T-cell (primary cell): Measurements from ENCODE around the gene AGBL3. TPM values are rescaled to one million over a fixed set of nuclear protein-coding genes. Genes with fewer than 3 reads are reported as not detected.
"Not testable (repeated sequence)": the region's sequence is repeated elsewhere in the genome, so short reads cannot be mapped to it uniquely, and the experiment has no call there.

ENCODE experiments used
- ATAC-seq, 4 experiments: fragments of 200-7000 bp in 3 of 4; fragments of 150-1000 bp in 1 of 4; cut with Tn5 transposase; replicated peaks in 1 of 4; 1 replicate in 3 of 4; 2 replicates in 1 of 4; pipeline ENCODE4 v1.10.0; 2021; ENCODE audit warnings: moderate library complexity in 3 of 4, mild to moderate bottlenecking in 2 of 4, moderate number of reproducible peaks in 1 of 4
- CTCF ChIA-PET, 2 donors: fragments of 300-600 bp; sonication (Branson Sonifier 250); formaldehyde crosslinking; loops; one replicate each; lab custom pipeline; 2022; ENCODE audit warnings: antibody characterized with exemption in 2 of 2; lab: Charles Lee
- POLR2A ChIA-PET, 2 donors: fragments of 300-600 bp; sonication (Branson Sonifier 250); formaldehyde crosslinking; loops; one replicate each; lab custom pipeline; 2022; ENCODE audit warnings: antibody characterized with exemption in 2 of 2; lab: Charles Lee
- DNase-seq, 35 experiments: peaks; one replicate each; pipeline versions ENCODE4 v3.0.0 to v3.0.0-alpha.2; 2013 to 2023
- H3K27ac ChIP-seq: one replicate; pipeline ENCODE4 v1.5.1; 2013; ENCODE audit warnings: low read length
- H3K27me3 ChIP-seq, 2 experiments: replicated peaks in 1 of 2; 1 replicate in 1 of 2; 2 replicates in 1 of 2; pipeline versions ENCODE4 v1.6.1 to v1.7.0; 2013; ENCODE audit warnings: low read length in 1 of 2, mixed read lengths in 1 of 2; ENCODE audit not compliant: control insufficient read depth in 2 of 2, insufficient read depth in 2 of 2; ENCODE audit errors: extremely low read depth in 1 of 2
- H3K36me3 ChIP-seq, 2 donors: 1 replicate in 1 of 2; 2 replicates in 1 of 2; pipeline versions ENCODE4 v1.6.1 to v1.7.0; 2013; ENCODE audit warnings: low read length in 1 of 2; ENCODE audit not compliant: control insufficient read depth in 2 of 2, insufficient read depth in 1 of 2; ENCODE audit errors: extremely low read depth in 1 of 2
- H3K4me1 ChIP-seq, 2 experiments: 1 replicate in 1 of 2; 2 replicates in 1 of 2; pipeline versions ENCODE4 v1.6.1 to v1.7.0; 2013; ENCODE audit warnings: low read length in 2 of 2, mixed read lengths in 1 of 2; ENCODE audit not compliant: insufficient read depth in 2 of 2, control insufficient read depth in 1 of 2; ENCODE audit errors: extremely low read depth in 1 of 2
- H3K4me3 ChIP-seq, 2 donors: 1 replicate in 1 of 2; 2 replicates in 1 of 2; pipeline versions ENCODE4 v1.5.1 to v1.7.0; 2013; ENCODE audit warnings: mild to moderate bottlenecking in 2 of 2, low read length in 1 of 2, moderate library complexity in 1 of 2; ENCODE audit not compliant: control insufficient read depth in 1 of 2; ENCODE audit errors: extremely low read depth in 1 of 2
- H3K9me3 ChIP-seq: 2 replicates; pipeline ENCODE4 v1.7.0; 2013
- H3K27ac Mint-ChIP-seq, 2 donors: one replicate each; pipeline ENCODE4 v1.8.0; 2020 to 2021; ENCODE audit warnings: mild to moderate bottlenecking in 2 of 2, mixed read lengths in 2 of 2
- H3K27me3 Mint-ChIP-seq, 2 donors: one replicate each; pipeline ENCODE4 v1.8.0; 2021 to 2022; ENCODE audit warnings: mixed read lengths in 2 of 2
- H3K36me3 Mint-ChIP-seq: one replicate; pipeline ENCODE4 v1.8.0; 2021; ENCODE audit warnings: mixed read lengths
- H3K4me1 Mint-ChIP-seq, 3 donors: one replicate each; pipeline ENCODE4 v1.8.0; 2020 to 2022; ENCODE audit warnings: mixed read lengths in 3 of 3, mild to moderate bottlenecking in 1 of 3
- H3K4me3 Mint-ChIP-seq, 3 donors: one replicate each; pipeline ENCODE4 v1.8.0; 2020 to 2022; ENCODE audit warnings: mild to moderate bottlenecking in 3 of 3, mixed read lengths in 3 of 3, moderate library complexity in 3 of 3
- H3K9me3 Mint-ChIP-seq, 3 donors: one replicate each; pipeline ENCODE4 v1.8.0; 2020 to 2022; ENCODE audit warnings: mixed read lengths in 3 of 3
- WGBS: methylation state at CpG from one replicate; pipeline ENCODE4 v1.1.5; 2013; ENCODE audit warnings: missing lambda C conversion rate; ENCODE audit not compliant: insufficient coverage; 5-methylcytosine and 5-hydroxymethylcytosine counted together
- total RNA-seq, 35 experiments: library from RNA in 6 of 35; stranded (reverse) in 6 of 35; fragments of 120-200 nt in 1 of 35; gene quantifications; one replicate each; pipeline versions ENCODE4 v1.2.1 to v1.2.4 and lab custom pipeline; 2013 to 2026

Gene AGBL3
- total RNA-seq, 5 donors from 2014 or later (not counting 1 experiment from before 2014, with no cell fraction given) = 2.5 to 6.7 (median 3.5) TPM

DNA sequence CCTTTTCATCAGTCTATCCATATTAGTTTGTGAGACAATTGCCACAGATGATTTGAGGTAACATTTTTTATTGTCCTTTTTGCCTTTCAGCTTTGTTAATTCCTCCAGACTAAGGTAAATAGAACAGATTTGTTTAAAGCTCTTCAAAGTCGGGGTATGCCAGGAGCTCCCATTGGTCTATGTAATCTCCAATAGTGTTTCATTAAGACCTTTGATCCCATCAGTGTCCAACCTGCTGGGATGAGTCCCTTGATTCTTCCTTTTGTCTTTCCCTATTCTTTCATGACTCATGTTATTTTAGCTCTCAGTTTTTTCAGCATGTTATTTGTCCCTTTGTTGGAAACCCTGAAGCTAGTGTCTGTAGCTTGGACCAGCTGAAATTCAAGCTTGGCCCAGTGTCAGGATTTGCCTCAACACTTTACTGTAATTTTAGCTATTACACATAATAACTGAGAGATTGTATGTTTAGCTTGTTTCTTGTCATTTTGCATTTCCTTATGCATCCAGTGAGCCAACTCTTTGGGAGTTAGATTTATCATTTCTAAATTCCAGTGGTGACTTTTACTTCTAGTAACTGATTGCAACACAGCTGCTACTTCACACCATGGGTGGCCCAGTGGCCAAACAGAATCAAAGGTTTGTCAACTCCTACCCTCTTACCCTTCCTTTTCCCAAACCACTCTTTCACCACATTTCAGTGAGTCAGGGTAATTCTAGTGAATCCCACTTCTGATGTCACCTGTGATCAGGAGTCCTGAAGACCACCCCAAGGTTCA is 15.3 kb downstream of the AGBL3 start:
- Histone ChIP-seq H3K4me3 (no peak overlapping the region), H3K27ac (no peak overlapping the region), H3K9me3 (no peaks in the 10 kb centered on the region), H3K27me3 (no peaks in the 10 kb centered on the region), H3K36me3 (no peaks in the 10 kb centered on the region), H3K4me1 (peaks cover 3 to 6% of the 10 kb centered on the region in 2 experiments)
- no peak overlapping the region for H3K27ac Mint-ChIP-seq
- ATAC-seq = no peak
- no peaks in the 10 kb centered on the region for H3K27me3 Mint-ChIP-seq
- POLR2A ChIA-PET = interaction anchor here in 1 of 2 donors (0.6 kb wide), 2 partner anchors 13 to 53 kb away, joined by 3 read pairs; no protein-coding TSS in a partner anchor
- CTCF ChIA-PET = no interaction called here
- H3K4me3 Mint-ChIP-seq = no peak overlapping the region
- H3K36me3 Mint-ChIP-seq = peaks cover 30% of the 10 kb centered on the region
- DNase-seq = no peak
- 100% methylated on average over 1 of the region's 1 CpG for WGBS
- H3K4me1 Mint-ChIP-seq = peaks cover 7 to 12% (median 11%) of the 10 kb centered on the region in 3 donors
- peaks cover under 1% of the 10 kb centered on the region in 3 donors for H3K9me3 Mint-ChIP-seq

DNA sequence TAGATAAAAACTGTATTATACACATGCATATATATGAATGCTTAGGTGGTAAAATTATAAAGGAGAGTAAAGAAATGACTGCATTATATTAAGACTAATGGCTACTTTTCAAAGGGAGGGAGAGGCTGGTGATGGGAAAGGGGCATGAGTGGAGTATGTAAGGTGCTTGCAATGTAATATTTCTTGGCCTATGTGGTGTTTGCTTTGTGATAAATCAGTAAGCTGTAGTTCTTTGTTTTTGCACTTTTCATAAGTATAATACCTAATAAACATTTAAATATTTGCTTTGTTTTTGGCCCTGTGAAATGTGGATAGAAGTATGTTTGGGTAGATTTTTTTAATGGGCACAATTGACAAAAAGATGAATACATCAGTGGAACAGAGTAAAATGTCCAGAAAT is 25.9 kb downstream of the AGBL3 start:
- no peak overlapping the region for H3K27ac ChIP-seq
- POLR2A ChIA-PET = interaction anchor here in 1 of 2 donors (0.5 kb wide), 1 partner anchor 112 kb away, joined by 3 read pairs; no protein-coding TSS in a partner anchor
- Mint-ChIP-seq H3K4me1 (no peaks in the 10 kb centered on the region), H3K4me3 (no peak overlapping the region), H3K36me3 (peaks cover 5% of the 10 kb centered on the region), H3K27ac (no peak overlapping the region), H3K9me3 (peaks cover 0 to 8% (median 5%) of the 10 kb centered on the region in 3 donors), H3K27me3 (no peaks in the 10 kb centered on the region)
- H3K9me3 ChIP-seq = no peaks in the 10 kb centered on the region
- ATAC-seq = no peak
- no peak overlapping the region for H3K4me3 ChIP-seq
- CTCF ChIA-PET = no interaction called here
- no peaks in the 10 kb centered on the region for H3K27me3 ChIP-seq
- no peak for DNase-seq
- H3K4me1 ChIP-seq = no peaks in the 10 kb centered on the region
- H3K36me3 ChIP-seq = no peaks in the 10 kb centered on the region

- WGBS = 83% methylated on average over 1 of the region's 2 CpGs
- H3K27ac ChIP-seq = no peak overlapping the region
- Mint-ChIP-seq H3K9me3 (peaks cover 3 to 21% (median 16%) of the 10 kb centered on the region in 3 donors), H3K27ac (no peak overlapping the region), H3K36me3 (peaks cover 5% of the 10 kb centered on the region), H3K27me3 (no peaks in the 10 kb centered on the region), H3K4me3 (no peak overlapping the region), H3K4me1 (no peaks in the 10 kb centered on the region)
- no peak for DNase-seq
- no peaks in the 10 kb centered on the region for H3K9me3 ChIP-seq
- ATAC-seq = no peak
- H3K4me1 ChIP-seq = no peaks in the 10 kb centered on the region
- H3K27me3 ChIP-seq = peaks cover 0 to 7% of the 10 kb centered on the region in 2 experiments
- POLR2A ChIA-PET = interaction anchor here in 1 of 2 donors (0.6 kb wide), 1 partner anchor 35 kb away, joined by 3 read pairs; no protein-coding TSS in a partner anchor
- no peaks in the 10 kb centered on the region for H3K36me3 ChIP-seq
- CTCF ChIA-PET = no interaction called here
- H3K4me3 ChIP-seq = no peak overlapping the region
These were observed 37.3 kb downstream of the AGBL3 start for GRCh38 chr7:135023622-135024021.

GRCh38 chr7:135035252-135035651 is 48.9 kb downstream of the AGBL3 start:
- Mint-ChIP-seq H3K4me1 (no peaks in the 10 kb centered on the region), H3K36me3 (no peaks in the 10 kb centered on the region), H3K27ac (no peak overlapping the region), H3K27me3 (peaks cover 0 to 1% of the 10 kb centered on the region in 2 donors), H3K9me3 (no peaks in the 10 kb centered on the region), H3K4me3 (no peak overlapping the region)
- no CpG with 5 or more reads among the region's 2 CpGs for WGBS
- ATAC-seq (no peak), DNase-seq (no peak)
- CTCF ChIA-PET = no interaction called here
- Histone ChIP-seq H3K4me1 (no peaks in the 10 kb centered on the region), H3K36me3 (no peaks in the 10 kb centered on the region), H3K27ac (no peak overlapping the region), H3K9me3 (no peaks in the 10 kb centered on the region), H3K27me3 (no peaks in the 10 kb centered on the region), H3K4me3 (no peak overlapping the region)
- POLR2A ChIA-PET = no interaction called here

DNA sequence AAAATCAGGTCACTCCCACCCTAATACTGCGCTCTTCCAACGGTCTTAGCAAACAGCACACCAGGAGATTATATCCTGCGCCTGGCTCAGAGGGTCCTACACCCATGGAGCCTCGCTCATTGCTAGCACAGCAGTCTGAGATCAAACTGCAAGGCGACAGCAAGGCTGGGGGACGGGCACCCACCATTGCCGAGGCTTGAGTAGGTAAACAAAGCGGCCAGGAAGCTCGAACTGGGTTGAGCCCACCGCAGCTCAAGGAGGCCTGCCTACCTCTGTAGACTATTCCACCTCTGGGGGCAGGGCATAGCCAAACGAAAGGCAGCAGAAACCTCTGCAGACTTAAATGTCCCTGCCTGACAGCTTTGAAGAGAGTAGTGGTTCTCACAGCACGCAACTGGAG is 80.7 kb downstream of the AGBL3 start:
- H3K9me3 Mint-ChIP-seq = peaks cover 3 to 14% (median 12%) of the 10 kb centered on the region in 3 donors
- H3K27ac Mint-ChIP-seq, H3K27ac ChIP-seq, H3K36me3 ChIP-seq, H3K4me3 Mint-ChIP-seq, H3K4me3 ChIP-seq, H3K4me1 ChIP-seq, H3K9me3 ChIP-seq, POLR2A ChIA-PET, DNase-seq, H3K27me3 Mint-ChIP-seq, H3K4me1 Mint-ChIP-seq, ATAC-seq, CTCF ChIA-PET, H3K27me3 ChIP-seq: not testable (repeated sequence)
- peaks cover 18% of the 10 kb centered on the region for H3K36me3 Mint-ChIP-seq
- WGBS = 84% methylated on average over 7 of the region's 12 CpGs

DNA sequence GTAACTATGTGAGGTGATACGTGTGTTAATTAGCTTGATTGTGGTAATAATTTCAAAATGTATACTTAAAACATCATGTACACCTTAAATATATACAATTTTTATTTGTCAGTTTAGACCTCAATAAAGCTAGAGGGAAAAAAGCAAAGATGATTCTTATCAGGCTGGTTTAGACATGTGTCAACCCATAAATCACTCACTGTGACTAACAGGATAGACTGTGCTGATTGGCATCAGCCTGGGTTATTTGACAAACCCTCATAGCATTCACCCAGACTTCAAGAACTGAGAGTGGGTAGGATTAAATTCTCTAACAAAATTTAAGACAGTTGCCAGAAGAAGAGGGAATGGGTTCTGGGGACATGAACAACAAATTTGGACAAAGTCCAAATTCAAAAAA is 87.8 kb downstream of the AGBL3 start:
- H3K9me3 Mint-ChIP-seq = peaks cover 0 to 3% (median 0%) of the 10 kb centered on the region in 3 donors
- H3K4me3 ChIP-seq = no peak overlapping the region
- H3K36me3 Mint-ChIP-seq = no peaks in the 10 kb centered on the region
- no peaks in the 10 kb centered on the region for H3K27me3 Mint-ChIP-seq
- no peaks in the 10 kb centered on the region for H3K36me3 ChIP-seq
- H3K9me3 ChIP-seq = no peaks in the 10 kb centered on the region
- H3K4me3 Mint-ChIP-seq = no peak overlapping the region
- H3K27ac ChIP-seq = no peak overlapping the region
- H3K27ac Mint-ChIP-seq = no peak overlapping the region
- no peaks in the 10 kb centered on the region for H3K4me1 ChIP-seq
- no CpG with 5 or more reads among the region's 1 CpG for WGBS
- ATAC-seq (no peak), DNase-seq (no peak)
- CTCF ChIA-PET = no interaction called here
- no peaks in the 10 kb centered on the region for H3K4me1 Mint-ChIP-seq
- POLR2A ChIA-PET = no interaction called here
- H3K27me3 ChIP-seq = no peaks in the 10 kb centered on the region
